K562 (cell line): Measurements from ENCODE around the gene NRTN. TPM values are rescaled to one million over a fixed set of nuclear protein-coding genes. Genes with fewer than 3 reads are reported as not detected.

Source experiments
- ARID1B ChIP-seq: fragments of 450-650 bp; IDR thresholded peaks from 2 replicates; pipeline ENCODE4 v1.6.1; 2016; ENCODE audit warnings: antibody characterized with exemption, mild to moderate bottlenecking, inconsistent platforms
- DPF2 ChIP-seq: fragments of 450-650 bp; IDR thresholded peaks from 2 replicates; pipeline ENCODE4 v1.6.1; 2016
- LCOR ChIP-seq: sonication (generic); formaldehyde crosslinking; IDR thresholded peaks from 2 replicates; pipeline ENCODE4 v1.8.0; 2022; ENCODE audit warnings: mild to moderate bottlenecking, missing genetic modification reagents
- MYNN ChIP-seq, 2 experiments: sonication (generic); formaldehyde crosslinking in 1 of 2; IDR thresholded peaks; 2 replicates each; pipeline versions ENCODE4 v1.5.0 to v1.6.1; 2016 to 2020; ENCODE audit warnings: antibody characterized with exemption in 1 of 2, missing genetic modification reagents in 1 of 2
- NBN ChIP-seq: fragments of 450-650 bp; IDR thresholded peaks from 2 replicates; pipeline ENCODE4 v1.6.1; 2016; ENCODE audit warnings: low read depth, mild to moderate bottlenecking
- NFXL1 ChIP-seq: fragments of 450-650 bp; formaldehyde crosslinking; IDR thresholded peaks from 2 replicates; pipeline ENCODE4 v1.4.0; 2021; ENCODE audit warnings: mild to moderate bottlenecking
- NR2C1 ChIP-seq, 2 experiments: fragments of 450-650 bp; IDR thresholded peaks; 2 replicates each; pipeline ENCODE4 v1.6.1; 2017; ENCODE audit warnings: mild to moderate bottlenecking in 2 of 2, antibody characterized with exemption in 1 of 2, inconsistent platforms in 1 of 2, missing compliant biosample characterization in 1 of 2, missing genetic modification characterization in 1 of 2
- POLR2A ChIP-seq: fragments of 450-650 bp; conservative IDR thresholded peaks from 2 replicates; pipeline ENCODE4 v1.6.1; 2016
- RBM34 ChIP-seq: fragments of 200-400 bp; formaldehyde crosslinking; IDR thresholded peaks from 2 replicates; pipeline ENCODE4 v1.6.1; 2018; ENCODE audit warnings: low read length, borderline replicate concordance; ENCODE audit not compliant: insufficient read depth
- RCOR1 ChIP-seq, 2 experiments: IDR thresholded peaks; 2 replicates each; pipeline ENCODE4 v1.6.1; 2012; ENCODE audit warnings: low read depth in 2 of 2, low read length in 2 of 2, borderline replicate concordance in 1 of 2, improper control_type of control experiment in 1 of 2
- RHOXF2B ChIP-seq: fragments of 250-450 bp; sonication (Bioruptor Pico); conservative IDR thresholded peaks from 2 replicates; pipeline ENCODE4 v1.5.1; 2021
- RNF219 ChIP-seq: fragments of 250-450 bp; sonication (Bioruptor Pico); IDR thresholded peaks from 2 replicates; pipeline ENCODE4 v1.5.0; 2022; ENCODE audit warnings: mild to moderate bottlenecking
- SIN3A ChIP-seq, 2 experiments: fragments of 150-350 bp in 1 of 2; IDR thresholded peaks; 2 replicates each; pipeline ENCODE4 v1.6.1; 2011 to 2016; ENCODE audit warnings: borderline replicate concordance in 2 of 2, low read depth in 2 of 2, low read length in 2 of 2, mild to moderate bottlenecking in 2 of 2, moderate library complexity in 2 of 2; ENCODE audit not compliant: control insufficient read depth in 1 of 2
- SMARCE1 ChIP-seq: fragments of 450-650 bp; IDR thresholded peaks from 2 replicates; pipeline ENCODE4 v1.7.1; 2016; ENCODE audit warnings: mild to moderate bottlenecking
- SOX6 ChIP-seq: fragments of 450-650 bp; IDR thresholded peaks from 2 replicates; pipeline ENCODE4 v1.6.1; 2014; ENCODE audit warnings: mild to moderate bottlenecking
- SREBF1 ChIP-seq: fragments of 150-350 bp; IDR thresholded peaks from 2 replicates; pipeline ENCODE4 v1.6.1; 2014; ENCODE audit warnings: antibody characterized with exemption, low read depth, low read length, borderline replicate concordance
- STAT5A ChIP-seq: IDR thresholded peaks from 2 replicates; pipeline ENCODE4 v1.6.1; 2012; ENCODE audit warnings: low read length, inconsistent platforms, borderline replicate concordance
- TCFL5 ChIP-seq: fragments of 250-450 bp; sonication (Bioruptor Pico); conservative IDR thresholded peaks from 2 replicates; pipeline ENCODE4 v1.6.1; 2021; ENCODE audit warnings: mild to moderate bottlenecking, moderate library complexity, matching md5 sums
- TFAP4 ChIP-seq: sonication (generic); formaldehyde crosslinking; IDR thresholded peaks from 2 replicates; pipeline ENCODE4 v1.8.0; 2022; ENCODE audit warnings: missing genetic modification reagents, mild to moderate bottlenecking, moderate library complexity, borderline replicate concordance
- USF1 ChIP-seq: sonication (generic); formaldehyde crosslinking; IDR thresholded peaks from 2 replicates; pipeline ENCODE4 v1.9.0; 2022; ENCODE audit warnings: mild to moderate bottlenecking, missing genetic modification reagents
- ZNF184 ChIP-seq: sonication (generic); formaldehyde crosslinking; IDR thresholded peaks from 2 replicates; pipeline ENCODE4 v1.5.0; 2020; ENCODE audit warnings: missing genetic modification reagents
- polyA plus RNA-seq, 8 experiments: library from polyadenylated mRNA; depleted of rRNA in 4 of 8; stranded (reverse) in 5 of 8; unstranded in 3 of 8; fragments of >200 nt; fragmentation: Nextera tagmentation in 2 of 8; fragmentation: Illumina TruSeq in 1 of 8; extraction: Ambion mirVana in 2 of 8; extraction: Trizol in 1 of 8; gene quantifications; 2 replicates each; pipeline versions ENCODE4 v1.2.1 to v1.2.3, GENCODE V29; 2011 to 2014; ENCODE audit warnings: inconsistent platforms in 1 of 8, missing spikeins in 1 of 8
- total RNA-seq, 7 experiments: library from RNA; depleted of rRNA in 6 of 7; stranded (reverse); fragments of >200 nt in 6 of 7; fragmentation: Illumina TruSeq in 2 of 7; extraction: Trizol in 2 of 7; gene quantifications; 2 replicates each; pipeline versions ENCODE4 v1.2.1 to v1.2.3, GENCODE V29; 2011 to 2021; ENCODE audit warnings: low replicate concordance in 1 of 7
- TF ChIP-seq, protein P1 (sequence below): fragments of 450-650 bp; IDR thresholded peaks from 2 replicates; pipeline ENCODE4 v1.6.1; 2016; ENCODE audit warnings: borderline replicate concordance
- TF ChIP-seq, protein P2 (sequence below): fragments of 250-450 bp; sonication (Bioruptor Pico); IDR thresholded peaks from 2 replicates; pipeline ENCODE4 v1.8.0; 2022; ENCODE audit warnings: moderate library complexity, mild to moderate bottlenecking, inconsistent platforms

The NRTN gene
- total and polyA plus RNA-seq, 9 of the 15 experiments (the other 6 are each of a cell fraction or from before 2014, with no cell fraction given): 0.62 to 8.1 (median 1.6) TPM; not detected in 2

DNA sequence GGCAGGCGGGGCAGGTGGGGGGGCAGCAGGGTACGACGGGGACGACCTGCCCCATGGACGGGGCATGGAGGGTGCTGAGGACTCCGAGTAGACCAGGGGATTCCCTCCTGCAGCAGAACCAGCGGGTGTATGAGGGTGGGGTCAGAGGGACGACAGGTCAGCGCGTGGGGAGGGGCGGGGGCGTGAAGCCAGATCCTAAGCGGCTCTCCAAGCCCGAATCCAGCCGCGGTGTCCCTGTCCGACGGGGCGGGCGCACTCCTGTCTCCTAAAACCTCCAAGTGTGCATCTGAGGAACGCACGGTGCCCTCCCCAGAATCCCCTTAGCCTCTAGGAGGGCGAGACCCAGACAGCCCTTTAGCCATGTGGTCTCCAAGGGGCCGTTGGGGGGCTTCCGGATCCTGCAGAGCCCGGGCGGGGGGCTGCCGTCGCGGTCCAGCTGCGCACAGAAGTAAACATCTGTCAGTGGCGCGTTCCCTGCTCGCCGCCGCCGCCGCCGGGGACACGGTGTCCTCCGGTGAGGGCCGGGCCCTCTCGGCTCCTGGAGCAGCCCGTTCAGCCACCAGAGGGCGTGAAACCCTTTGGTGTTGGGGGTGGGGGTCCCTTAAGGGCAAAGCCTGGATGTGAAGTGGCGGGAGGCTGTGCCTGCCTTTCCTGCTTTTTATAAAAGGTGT is 730 bp downstream of the NRTN start (continued):
- TF ChIP-seq, protein P1, sequence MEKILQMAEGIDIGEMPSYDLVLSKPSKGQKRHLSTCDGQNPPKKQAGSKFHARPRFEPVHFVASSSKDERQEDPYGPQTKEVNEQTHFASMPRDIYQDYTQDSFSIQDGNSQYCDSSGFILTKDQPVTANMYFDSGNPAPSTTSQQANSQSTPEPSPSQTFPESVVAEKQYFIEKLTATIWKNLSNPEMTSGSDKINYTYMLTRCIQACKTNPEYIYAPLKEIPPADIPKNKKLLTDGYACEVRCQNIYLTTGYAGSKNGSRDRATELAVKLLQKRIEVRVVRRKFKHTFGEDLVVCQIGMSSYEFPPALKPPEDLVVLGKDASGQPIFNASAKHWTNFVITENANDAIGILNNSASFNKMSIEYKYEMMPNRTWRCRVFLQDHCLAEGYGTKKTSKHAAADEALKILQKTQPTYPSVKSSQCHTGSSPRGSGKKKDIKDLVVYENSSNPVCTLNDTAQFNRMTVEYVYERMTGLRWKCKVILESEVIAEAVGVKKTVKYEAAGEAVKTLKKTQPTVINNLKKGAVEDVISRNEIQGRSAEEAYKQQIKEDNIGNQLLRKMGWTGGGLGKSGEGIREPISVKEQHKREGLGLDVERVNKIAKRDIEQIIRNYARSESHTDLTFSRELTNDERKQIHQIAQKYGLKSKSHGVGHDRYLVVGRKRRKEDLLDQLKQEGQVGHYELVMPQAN: no peak
- peak; percentile 74; the same call in 1 of the 2 replicates for TF ChIP-seq TFAP4 (CRISPR knock-in tag)
- no peak for TF ChIP-seq SOX6
- no peak for TF ChIP-seq RBM34
- TF ChIP-seq NBN: 0 out of 2 replicates have a peak, but pooled peaks have one; percentile 54
- TF ChIP-seq SREBF1: 0 out of 2 replicates have a peak, but pooled peaks have one; percentile 48
- no peak for TF ChIP-seq ZNF184 (CRISPR knock-in tag)
- TF ChIP-seq RHOXF2B: no peak
- no peak for TF ChIP-seq RNF219 (CRISPR knock-in tag)
- no peak for TF ChIP-seq NR2C1 (IDR thresholded peaks at IDR 0.05)
- no peak for TF ChIP-seq NR2C1 (tag; IDR thresholded peaks at IDR 0.05)
- no peak for TF ChIP-seq SMARCE1
- no peak for TF ChIP-seq STAT5A
- no peak for TF ChIP-seq DPF2
- TF ChIP-seq LCOR: no peak
- TF ChIP-seq TCFL5 (CRISPR knock-in tag): no peak
- 0 out of 2 replicates have a peak, but pooled peaks have one; percentile 12 for TF ChIP-seq ARID1B
- peak in 1 of 2 experiments; percentile 16; a peak in 1 of 4 replicates for TF ChIP-seq SIN3A (IDR thresholded peaks at IDR 0.05; ENCODE audit: borderline replicate concordance in 2 of 2, control insufficient read depth in 1 of 2, low read depth in 2 of 2, low read length in 2 of 2)
- peak; percentile 7 to 26; a peak in 1 of 4 replicates for TF ChIP-seq RCOR1 (IDR thresholded peaks at IDR 0.05; ENCODE audit: borderline replicate concordance in 1 of 2, low read depth in 2 of 2, low read length in 2 of 2)
- TF ChIP-seq USF1: no peak
- TF ChIP-seq, protein P2, sequence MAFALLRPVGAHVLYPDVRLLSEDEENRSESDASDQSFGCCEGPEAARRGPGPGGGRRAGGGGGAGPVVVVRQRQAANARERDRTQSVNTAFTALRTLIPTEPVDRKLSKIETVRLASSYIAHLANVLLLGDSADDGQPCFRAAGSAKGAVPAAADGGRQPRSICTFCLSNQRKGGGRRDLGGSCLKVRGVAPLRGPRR (CRISPR knock-in tag): no peak
- TF ChIP-seq MYNN (IDR thresholded peaks at IDR 0.05): no peak
- no peak for TF ChIP-seq MYNN (CRISPR knock-in tag; IDR thresholded peaks at IDR 0.05)
- no peak for TF ChIP-seq POLR2A
- no peak for TF ChIP-seq NFXL1 (CRISPR knock-in tag)
